HG03039 (cell line): ENCODE measurements around the gene DDX39B.
"Not testable (repeated sequence)": the region's sequence is repeated elsewhere in the genome, so short reads cannot be mapped to it uniquely, and the experiment has no call there.

Experiments used
- ATAC-seq: cut with Tn5 transposase; IDR thresholded peaks from one replicate; pipeline ENCODE4 v1.9.1; 2021; ENCODE audit warnings: mild to moderate bottlenecking, moderate library complexity; ENCODE audit not compliant: unreplicated experiment

DDX39B gene

DNA sequence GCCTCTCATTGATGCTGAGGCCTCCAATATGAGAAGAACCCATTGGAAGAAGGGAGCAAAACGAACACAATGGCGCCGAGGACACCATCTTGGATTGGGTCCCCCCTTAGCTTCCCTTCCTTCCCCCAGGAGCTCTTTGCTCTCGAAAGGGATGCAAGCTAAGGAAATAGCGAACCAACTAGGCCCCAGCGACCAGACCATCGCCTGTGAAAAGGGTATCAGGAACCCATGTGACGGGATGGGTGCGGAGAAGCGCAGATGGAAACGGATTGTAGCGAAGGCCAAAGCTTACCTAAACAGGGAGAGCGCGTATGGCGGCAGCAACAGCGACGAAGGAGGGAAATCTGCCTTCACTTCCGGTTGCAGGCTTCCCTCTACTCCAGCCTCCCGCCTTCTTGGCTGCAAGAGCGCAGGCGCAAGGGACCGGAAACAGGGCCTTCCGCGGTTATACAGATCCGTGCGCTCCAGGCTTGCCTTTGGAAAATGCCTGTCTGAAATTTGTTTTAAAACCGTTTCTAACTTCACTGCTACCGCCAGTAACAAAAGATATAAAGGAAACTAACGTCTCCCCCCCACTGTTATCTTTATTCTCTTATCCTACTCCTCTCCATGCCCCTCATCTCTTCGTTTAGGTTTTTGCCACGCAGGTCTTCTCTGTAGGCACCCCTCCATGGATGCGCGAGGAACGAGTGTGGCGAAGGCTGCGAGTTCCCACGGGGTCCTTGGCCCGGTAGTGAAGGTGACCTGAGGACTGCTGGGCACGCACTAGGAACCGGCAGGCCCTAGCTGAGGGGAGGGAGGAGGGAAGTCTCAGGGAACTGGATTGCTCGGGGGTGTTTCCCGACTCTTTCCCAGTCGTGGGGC, at the start of gene DDX39B:
Gene DDX39B, minus strand, starts transcription at position 346 of the 864 bp plus-strand sequence. CDS start 1,471 bp downstream, outside the sequence.
- ATAC-seq = peak; percentile 60

DNA sequence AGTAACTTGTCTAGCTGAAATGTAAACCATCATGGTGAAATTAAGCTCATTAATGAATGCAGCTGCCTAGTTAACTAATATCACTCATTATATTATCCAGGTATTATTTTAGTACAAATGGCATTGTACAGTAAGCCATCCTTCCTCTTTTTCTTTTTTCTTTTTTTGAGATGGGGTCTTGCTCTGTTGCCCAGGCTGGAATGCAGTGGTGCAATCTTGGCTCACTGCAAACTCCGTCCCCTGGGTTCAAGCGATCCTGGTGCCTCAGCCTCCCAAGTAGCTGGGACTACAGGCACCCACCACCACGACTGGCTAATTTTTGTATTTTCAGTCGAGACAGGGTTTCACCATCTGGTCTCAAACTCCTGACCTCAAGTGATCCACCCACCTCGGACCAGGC, 48.9 kb upstream of the DDX39B start:
- not testable (repeated sequence) for ATAC-seq

DNA sequence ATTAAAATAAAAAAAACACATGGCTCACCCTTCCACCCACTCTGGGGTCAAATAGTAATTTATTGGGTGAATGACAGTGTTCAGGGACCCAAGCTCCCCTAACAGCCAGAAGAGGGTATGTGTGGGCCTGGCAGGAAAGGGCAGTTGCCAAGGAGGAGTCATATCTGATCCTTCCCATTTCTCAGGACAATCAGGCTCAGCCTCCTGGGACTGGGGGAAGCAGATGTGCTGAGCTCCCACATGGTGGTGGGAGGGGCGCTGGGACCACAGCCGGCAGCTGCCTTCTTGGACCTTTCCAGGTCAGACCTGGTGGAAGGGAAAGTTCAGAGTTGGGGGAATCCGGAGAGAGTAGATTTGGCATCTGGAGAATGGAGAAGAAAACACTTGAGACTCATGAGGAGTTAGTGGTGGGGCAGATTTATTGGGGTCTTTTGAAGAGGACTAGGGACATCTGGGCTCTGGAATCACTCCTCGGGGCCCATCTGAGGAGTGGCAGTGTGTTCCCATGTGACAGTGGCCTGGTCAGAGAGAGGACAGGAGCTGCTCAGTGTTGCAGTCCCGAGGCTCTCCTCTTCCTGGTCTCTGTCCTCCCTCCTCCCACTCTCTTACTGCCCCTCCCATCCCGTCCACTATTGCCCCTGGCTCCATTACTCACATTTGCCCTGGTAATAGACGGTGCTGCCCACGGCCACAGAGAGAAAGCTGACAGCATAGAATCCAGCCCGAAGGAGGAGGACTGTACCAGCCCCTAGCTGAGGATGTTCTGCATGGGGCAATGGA, 47.3 kb upstream of the DDX39B start:
- no peak for ATAC-seq

DNA sequence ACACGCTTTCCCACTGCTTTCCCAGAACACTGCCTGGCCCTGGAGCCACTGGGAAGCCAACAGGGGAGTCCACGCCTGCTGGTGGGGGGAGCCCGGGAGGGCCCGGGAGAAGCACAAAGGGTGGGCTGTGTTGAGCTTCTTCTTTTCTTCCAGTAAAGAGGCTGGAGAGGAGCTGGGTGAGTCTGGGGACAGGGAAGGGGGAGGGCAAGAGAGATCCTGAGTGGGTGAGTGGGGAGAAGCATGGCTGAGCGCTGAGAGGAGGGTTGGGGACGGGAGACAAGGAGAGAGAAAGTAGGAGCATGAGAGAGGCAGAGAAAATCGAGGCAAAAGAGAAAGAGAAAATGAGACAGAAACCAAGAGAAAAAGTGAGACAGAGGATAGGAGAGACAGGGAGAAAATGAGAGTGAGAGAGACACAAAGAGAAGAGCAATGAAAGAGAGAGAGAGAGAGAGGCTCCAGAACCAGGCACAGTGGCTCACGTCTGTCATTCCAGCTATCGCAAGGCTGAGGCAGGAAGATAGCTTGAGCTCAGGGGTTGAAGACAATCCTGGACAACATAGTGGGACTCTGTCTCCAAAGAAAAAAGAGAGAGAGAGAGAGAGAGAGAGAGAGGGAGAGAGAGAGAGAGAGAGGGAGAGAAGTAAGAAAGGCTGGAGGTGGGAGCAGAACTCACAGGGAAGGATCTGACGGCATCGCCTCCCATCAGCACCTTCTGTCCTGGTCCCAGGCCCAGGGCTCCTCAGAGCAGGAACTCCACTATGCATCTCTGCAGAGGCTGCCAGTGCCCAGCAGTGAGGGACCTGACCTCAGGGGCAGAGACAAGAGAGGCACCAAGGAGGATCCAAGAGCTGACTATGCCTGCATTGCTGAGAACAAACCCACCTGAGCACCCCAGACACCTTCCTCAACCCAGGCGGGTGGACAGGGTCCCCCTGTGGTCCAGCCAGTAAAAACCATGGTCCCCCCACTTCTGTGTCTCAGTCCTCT, 46.3 kb upstream of the DDX39B start:
- no peak for ATAC-seq

DNA sequence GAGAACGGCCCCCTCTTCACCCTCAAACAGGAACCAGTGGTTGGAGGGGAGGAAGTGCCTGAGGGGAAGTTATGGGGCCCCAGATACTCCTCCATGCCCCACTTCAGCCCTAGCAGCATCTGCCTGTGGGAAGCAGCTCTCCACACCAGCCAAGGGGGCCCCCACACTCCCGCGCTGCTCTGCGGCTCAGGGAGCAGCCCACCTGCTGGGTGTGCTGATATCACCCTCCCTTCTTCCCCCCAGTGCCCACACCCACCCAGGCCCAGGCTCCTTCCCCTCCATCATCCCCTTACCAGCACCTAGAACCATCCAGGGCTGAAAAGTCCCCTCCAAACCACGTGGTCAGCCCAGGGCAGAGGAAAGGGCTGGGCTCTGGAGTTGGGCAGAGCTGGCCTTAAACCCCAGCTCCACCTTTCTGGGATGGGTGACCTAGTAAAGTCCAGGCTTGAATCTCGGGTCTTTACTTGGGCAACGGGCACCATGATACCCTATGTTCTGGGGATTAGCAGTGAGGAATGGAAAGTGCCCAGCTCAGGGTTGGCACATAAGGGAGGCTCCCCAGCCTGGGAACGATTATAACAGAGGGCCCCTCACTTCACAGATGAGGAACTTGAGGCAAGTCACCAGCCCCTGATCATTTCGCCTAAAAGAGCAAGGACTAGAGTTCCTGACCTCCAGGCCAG, 44.9 kb upstream of the DDX39B start:
- no peak for ATAC-seq

DNA sequence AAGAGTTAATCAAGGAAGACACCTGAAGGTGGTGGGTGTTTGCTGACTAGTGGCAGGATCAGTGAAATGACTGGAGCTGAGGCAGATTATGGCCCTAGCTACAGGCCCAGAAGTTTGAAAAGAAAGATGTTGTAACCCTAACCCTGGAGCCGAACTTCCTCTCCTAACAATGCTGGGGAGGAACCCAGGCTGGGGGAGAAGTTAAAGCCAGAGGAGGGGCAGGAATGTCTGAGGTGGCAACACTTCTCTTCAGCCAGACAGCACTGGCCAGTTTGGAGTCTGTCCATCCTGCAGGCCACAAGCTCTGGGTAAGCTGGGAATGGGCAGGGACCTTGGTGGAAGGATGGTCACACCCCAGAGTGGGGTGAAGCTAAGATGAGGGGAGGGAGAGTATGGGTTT, 44.2 kb upstream of the DDX39B start, which contains the start of gene LST1:
Gene LST1, plus strand, starts transcription at position 270 of the 400 bp plus-strand sequence. CDS start 1,023 bp downstream, outside the sequence.
- no peak for ATAC-seq

DNA sequence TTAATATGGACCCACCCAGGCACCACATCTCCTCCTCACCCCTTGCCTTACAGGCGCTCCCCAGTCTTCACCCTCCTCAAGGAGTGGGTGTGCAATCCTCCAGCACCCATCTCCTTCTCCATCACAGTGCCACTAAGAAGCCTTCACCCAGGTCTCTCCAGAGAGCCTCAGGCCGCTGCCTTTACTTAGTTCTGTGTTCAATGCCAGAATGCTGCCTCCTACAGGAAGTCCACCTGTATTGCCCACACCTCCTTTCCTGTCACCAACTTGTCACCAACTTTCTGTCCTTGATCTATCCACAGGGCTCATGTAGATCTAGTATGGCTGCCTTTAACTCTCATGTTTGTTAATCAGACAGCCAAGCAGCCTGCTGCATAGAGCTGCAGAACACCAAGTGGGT, 43.7 kb upstream of the DDX39B start:
- no peak for ATAC-seq

DNA sequence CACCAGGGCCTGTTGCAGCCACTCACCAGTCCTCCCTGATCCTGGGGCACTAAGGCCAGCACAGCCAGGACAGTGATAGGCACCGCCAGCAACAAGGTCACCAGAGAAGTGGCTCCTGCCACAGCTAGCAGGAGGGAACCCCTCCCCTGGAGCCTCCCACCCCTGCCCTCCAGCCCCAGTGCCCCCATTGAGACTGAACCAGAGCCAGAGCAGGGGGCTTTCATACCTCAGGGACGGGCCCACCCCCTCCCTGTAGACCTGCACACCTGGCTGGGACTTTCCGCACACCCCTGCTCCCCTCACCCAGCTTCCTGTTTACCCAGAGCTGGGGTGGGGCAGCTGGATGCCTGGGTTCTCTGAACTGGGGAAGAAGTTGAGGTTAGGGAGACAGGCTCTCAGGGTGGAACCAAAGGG, 40.4 kb upstream of the DDX39B start, which contains the start of gene LTB:
Gene LTB, minus strand, starts transcription at position 195 of the 414 bp plus-strand sequence. Its CDS starts 7 bp downstream, at position 188.
- no peak for ATAC-seq

DNA sequence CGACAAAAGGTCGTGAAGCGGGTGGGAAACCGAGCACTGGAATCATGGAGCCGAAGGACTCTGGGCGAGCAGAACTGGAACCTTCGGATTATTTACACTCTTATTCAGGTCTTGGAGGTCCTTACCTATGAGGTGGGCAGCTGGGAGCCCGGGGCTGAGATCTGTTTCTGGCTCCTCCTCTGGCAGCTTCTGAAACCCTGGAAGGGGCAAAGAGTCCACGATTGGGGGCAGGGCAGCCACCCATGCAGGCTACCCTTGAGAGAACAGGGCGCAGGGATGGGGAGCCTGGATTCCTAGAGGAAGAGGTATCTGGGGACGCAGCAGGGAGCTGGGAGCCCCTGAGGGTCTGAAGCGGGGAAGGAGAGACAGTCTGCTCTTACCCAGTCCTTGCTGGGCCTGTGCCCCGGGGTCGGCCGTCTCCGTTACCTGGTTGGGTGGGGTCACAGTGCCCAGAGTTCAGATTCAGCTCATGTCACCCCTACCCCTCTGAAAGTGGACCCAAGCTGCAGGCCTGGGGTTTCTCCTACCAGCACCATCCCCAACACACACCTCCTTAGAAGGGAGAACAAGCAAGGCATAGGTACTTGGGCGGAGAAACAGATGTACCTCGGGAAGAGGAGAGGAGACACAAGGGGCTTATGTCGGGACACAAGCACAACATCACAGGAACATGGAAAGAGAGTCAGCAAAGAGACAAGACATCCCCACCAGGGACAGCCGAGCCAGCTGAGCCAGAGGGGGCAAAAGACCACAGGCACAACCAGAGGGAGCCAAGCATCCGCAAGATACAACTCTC, 39.8 kb upstream of the DDX39B start:
- ATAC-seq = no peak

DNA sequence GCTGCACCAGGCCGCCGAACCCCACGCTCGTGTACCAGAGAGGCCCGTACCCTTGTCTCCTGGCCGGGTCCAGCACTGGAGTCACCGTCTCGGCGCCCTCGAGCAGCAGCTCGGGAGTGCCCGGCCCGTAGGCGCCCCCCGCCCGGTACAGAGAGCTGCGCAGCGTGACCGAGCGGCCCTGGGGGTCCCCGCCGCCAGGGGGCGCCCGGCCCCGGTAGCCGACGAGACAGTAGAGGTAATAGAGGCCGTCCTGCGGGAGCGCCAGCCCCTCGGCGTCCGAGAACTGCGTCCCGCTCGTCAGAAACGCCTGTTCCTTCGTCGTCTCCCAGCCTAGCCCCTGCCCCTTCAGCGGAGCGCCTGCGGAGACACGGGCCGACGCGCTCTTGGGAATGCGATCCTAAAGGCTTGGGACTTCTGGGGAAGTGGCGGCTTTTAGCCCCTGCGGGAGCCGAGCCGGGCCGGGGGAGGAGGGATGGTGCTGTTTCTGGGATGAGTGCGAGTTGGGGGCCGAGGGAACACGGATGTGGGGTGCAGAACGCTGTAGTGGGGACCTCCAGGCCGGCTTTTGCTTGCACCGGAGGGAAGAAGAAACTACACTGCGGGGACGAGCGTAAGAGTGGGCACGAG, 39.1 kb upstream of the DDX39B start:
- ATAC-seq = peak; percentile 47

DNA sequence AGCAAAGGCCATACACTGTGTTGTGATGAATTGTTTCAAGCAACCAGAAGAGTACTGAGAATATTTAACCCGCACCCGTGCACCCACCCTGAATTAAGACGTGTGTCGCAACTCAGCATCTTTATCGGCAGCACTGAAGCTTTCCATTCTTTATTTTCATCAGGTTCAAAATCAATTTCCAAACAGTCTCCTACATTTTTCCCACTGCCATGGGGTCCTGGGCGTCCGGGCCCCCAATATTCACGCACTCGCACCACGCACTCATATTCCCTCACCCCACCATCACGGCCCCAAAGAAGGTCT, 38.6 kb upstream of the DDX39B start:
- ATAC-seq = no peak

DNA sequence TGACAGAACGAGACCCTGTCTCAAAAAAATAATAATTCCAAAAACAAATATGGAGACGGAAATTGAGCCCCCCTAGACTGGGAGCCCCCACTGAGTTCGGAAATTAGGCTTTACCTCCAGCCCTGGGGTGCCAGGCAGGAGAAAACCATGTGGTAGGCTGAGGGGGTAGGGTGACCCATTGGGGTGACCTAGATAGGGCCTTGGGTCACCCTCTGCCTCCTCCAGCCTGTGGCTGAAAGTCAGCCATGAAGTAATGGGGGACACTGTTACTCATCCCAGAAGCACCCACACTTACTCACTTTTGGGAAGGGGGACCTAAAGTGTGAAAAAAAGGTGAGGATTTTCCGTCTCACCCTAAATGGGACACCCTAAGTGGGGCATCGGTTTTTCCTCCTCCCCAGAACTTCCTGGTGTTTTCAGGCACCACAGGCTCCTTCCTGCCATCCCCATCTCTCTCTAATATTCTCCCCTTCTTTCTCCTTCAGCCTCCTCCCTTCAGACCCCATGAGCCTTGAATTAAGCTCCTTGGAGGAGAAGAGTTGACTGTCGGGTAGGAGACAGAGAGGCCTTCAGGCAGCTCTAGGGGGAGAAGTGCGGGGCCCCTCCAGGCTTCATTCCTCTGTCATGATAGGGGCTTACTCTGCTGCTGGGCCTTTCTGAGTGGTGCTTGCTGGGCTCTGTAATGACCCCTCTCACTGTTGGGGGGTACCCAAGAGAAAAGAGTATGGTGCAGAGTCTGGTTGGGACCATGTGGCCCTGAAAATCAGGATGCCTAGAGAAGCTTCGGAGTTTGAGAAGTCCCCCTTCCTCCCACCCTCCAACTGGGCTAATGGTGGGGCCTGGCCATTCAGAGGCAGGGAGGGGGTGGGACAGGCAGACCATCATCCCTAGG, 38.0 kb upstream of the DDX39B start:
- no peak for ATAC-seq

DNA sequence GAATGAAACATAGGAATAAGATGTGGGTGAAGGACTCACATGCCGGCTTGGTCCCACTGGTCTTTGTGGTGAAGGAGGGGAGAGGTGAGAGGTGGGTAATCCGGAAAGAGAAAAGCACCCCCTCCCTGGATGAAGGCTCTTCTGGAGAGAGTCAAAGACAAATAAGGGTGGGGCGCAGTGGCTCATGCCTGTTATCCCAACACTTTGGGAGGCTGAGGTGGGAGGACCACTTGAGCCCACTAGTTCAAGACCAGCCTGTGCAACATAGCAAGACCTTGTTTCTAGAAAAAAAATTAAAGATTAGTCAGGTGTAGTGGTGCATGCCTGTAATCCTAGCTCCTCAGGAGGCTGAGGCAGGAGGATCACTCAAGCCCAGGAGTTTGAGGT, 37.3 kb upstream of the DDX39B start:
- ATAC-seq = no peak

DNA sequence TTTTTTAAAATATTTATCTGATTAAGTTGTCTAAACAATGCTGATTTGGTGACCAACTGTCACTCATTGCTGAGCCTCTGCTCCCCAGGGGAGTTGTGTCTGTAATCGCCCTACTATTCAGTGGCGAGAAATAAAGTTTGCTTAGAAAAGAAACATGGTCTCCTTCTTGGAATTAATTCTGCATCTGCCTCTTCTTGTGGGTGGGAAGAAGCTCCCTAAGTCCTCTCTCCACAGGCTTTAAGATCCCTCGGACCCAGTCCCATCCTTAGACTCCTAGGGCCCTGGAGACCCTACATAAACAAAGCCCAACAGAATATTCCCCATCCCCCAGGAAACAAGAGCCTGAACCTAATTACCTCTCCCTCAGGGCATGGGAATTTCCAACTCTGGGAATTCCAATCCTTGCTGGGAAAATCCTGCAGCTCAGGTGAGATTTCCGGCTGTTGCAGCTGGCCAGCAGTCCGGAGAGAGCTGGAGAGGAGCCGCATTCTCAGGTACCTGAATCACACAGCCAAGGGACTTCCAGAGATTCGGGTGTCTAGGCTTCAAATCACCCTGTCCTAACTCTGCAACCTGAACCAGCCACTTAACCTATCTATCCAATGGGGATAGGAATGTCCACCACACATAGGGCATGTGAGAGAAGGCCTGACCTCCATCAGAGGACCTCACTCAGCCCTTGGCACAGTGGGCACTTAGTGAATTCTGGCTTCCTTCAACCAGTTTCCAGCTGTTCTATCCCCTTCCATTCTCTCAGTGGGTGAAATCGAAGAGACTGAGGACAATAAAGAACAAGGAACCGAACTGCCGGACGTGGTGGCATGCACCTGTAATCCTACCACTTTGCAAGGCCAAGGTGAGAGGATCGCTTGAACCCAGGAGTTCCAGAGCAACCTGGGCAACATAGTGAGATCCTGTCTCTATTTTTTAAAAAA, 36.6 kb upstream of the DDX39B start:
- ATAC-seq = no peak

DNA sequence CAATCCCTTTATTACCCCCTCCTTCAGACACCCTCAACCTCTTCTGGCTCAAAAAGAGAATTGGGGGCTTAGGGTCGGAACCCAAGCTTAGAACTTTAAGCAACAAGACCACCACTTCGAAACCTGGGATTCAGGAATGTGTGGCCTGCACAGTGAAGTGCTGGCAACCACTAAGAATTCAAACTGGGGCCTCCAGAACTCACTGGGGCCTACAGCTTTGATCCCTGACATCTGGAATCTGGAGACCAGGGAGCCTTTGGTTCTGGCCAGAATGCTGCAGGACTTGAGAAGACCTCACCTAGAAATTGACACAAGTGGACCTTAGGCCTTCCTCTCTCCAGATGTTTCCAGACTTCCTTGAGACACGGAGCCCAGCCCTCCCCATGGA, 35.8 kb upstream of the DDX39B start:
- no peak for ATAC-seq

DNA sequence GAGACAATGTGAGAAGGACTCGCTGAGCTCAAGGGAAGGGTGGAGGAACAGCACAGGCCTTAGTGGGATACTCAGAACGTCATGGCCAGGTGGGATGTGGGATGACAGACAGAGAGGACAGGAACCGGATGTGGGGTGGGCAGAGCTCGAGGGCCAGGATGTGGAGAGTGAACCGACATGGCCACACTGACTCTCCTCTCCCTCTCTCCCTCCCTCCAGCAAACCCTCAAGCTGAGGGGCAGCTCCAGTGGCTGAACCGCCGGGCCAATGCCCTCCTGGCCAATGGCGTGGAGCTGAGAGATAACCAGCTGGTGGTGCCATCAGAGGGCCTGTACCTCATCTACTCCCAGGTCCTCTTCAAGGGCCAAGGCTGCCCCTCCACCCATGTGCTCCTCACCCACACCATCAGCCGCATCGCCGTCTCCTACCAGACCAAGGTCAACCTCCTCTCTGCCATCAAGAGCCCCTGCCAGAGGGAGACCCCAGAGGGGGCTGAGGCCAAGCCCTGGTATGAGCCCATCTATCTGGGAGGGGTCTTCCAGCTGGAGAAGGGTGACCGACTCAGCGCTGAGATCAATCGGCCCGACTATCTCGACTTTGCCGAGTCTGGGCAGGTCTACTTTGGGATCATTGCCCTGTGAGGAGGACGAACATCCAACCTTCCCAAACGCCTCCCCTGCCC, 35.2 kb upstream of the DDX39B start:
- ATAC-seq = no peak
